K562 (cell line): ENCODE measurements around the gene COPS9. TPM values are rescaled to one million over a fixed set of nuclear protein-coding genes. Genes with fewer than 3 reads are reported as not detected.

Experiments
- ATAC-seq: fragments of 200-7000 bp; cut with Tn5 transposase; 3 replicates; pipeline ENCODE4 v1.9.1; 2020; ENCODE audit warnings: moderate library complexity
- BruUV-seq: library from RNA; stranded (reverse); fragments of 400-500 nt; replicated peaks from 2 replicates; lab custom pipeline; 2021; lab: Mats Ljungman, UMichigan
- CTCF ChIA-PET: fragments of 300-600 bp; formaldehyde crosslinking; extraction: SDS; loops from one replicate; lab custom pipeline; 2021; ENCODE audit warnings: low intra/inter-chr PET ratio; lab: Yijun Ruan, JAX
- POLR2A ChIA-PET: fragments of 300-600, 350-650 bp; sonication (Branson Sonifier 250); formaldehyde crosslinking; extraction: SDS; loops from one replicate; lab custom pipeline; 2021; ENCODE audit warnings: antibody characterized with exemption, inconsistent platforms; lab: Yijun Ruan, JAX
- DNase-seq, 4 experiments: peaks; one replicate each; pipeline versions ENCODE4 v3.0.0 to v3.0.0-alpha.2; 2011 to 2018; ENCODE audit warnings: low spot score in 3 of 4, mixed read lengths in 3 of 4; ENCODE audit errors: extremely low read depth in 1 of 4
- FAIRE-seq: peaks from 2 replicates; lab custom pipeline; 2011; peaks lifted over from hg19 to GRCh38; lab: Jason Lieb, UNC
- H2AFZ ChIP-seq: 2 replicates; pipeline ENCODE4 v1.6.0; 2011; ENCODE audit warnings: low read depth, low read length, control low read depth, inconsistent platforms
- H3K27ac ChIP-seq: fragments of 200-600 bp; 3 replicates; pipeline ENCODE4 v1.8.0; 2011; ENCODE audit warnings: low read depth, mild to moderate bottlenecking, control low read depth, inconsistent platforms, low read length, moderate library complexity, mixed read lengths; ENCODE audit errors: extremely low read depth
- H3K27me3 ChIP-seq, 2 experiments: fragments of 300-600 bp in 1 of 2; 2 replicates in 1 of 2; 3 replicates in 1 of 2; pipeline versions ENCODE4 v1.6.0 to v1.8.0; 2011; ENCODE audit warnings: inconsistent platforms in 2 of 2, low read length in 2 of 2, mild to moderate bottlenecking in 1 of 2, mixed read lengths in 1 of 2, moderate library complexity in 1 of 2; ENCODE audit not compliant: control insufficient read depth in 2 of 2, insufficient read depth in 2 of 2
- H3K36me3 ChIP-seq: fragments of 300-600 bp; 3 replicates; pipeline ENCODE4 v1.8.0; 2011; ENCODE audit warnings: mild to moderate bottlenecking, low read length, inconsistent platforms; ENCODE audit not compliant: control insufficient read depth, insufficient read depth
- H3K4me1 ChIP-seq, 2 experiments: fragments of 200-600 bp in 1 of 2; replicated peaks in 1 of 2; 2 replicates in 1 of 2; 3 replicates in 1 of 2; pipeline versions ENCODE4 v1.5.1 to v1.8.0; 2011; ENCODE audit warnings: inconsistent platforms in 2 of 2, low read length in 2 of 2, mild to moderate bottlenecking in 1 of 2, mixed read lengths in 1 of 2, moderate library complexity in 1 of 2; ENCODE audit not compliant: control insufficient read depth in 2 of 2, insufficient read depth in 2 of 2
- H3K4me2 ChIP-seq: 2 replicates; pipeline ENCODE4 v1.6.1; 2011; ENCODE audit warnings: low read length, control low read depth, inconsistent platforms, mixed read lengths; ENCODE audit not compliant: insufficient read depth
- H3K4me3 ChIP-seq: fragments of 200-600 bp; sonication (generic), shearing (Covaris generic); 2 replicates; pipeline ENCODE4 v1.5.1; 2016; ENCODE audit warnings: control low read depth, inconsistent platforms
- H3K79me2 ChIP-seq: fragments of 200-600 bp; 3 replicates; pipeline ENCODE4 v1.8.0; 2011; ENCODE audit warnings: low read length, inconsistent platforms; ENCODE audit not compliant: control insufficient read depth, insufficient read depth
- H3K9ac ChIP-seq, 2 experiments: 2 replicates each; pipeline versions ENCODE4 v1.6.0 to v1.6.1; 2011; ENCODE audit warnings: low read depth in 2 of 2, low read length in 2 of 2, control low read depth in 1 of 2, inconsistent platforms in 1 of 2, mild to moderate bottlenecking in 1 of 2, mixed read lengths in 1 of 2; ENCODE audit not compliant: insufficient read depth in 1 of 2
- H3K9me1 ChIP-seq: one replicate; pipeline ENCODE4 v1.6.0; 2011; ENCODE audit warnings: inconsistent platforms, mild to moderate bottlenecking, low read length, moderate library complexity; ENCODE audit not compliant: control insufficient read depth, insufficient read depth
- H3K9me3 ChIP-seq: replicated peaks from 2 replicates; pipeline ENCODE4 v1.5.1; 2011; ENCODE audit warnings: low read depth, low read length, inconsistent platforms; ENCODE audit not compliant: control insufficient read depth, insufficient read depth
- H4K20me1 ChIP-seq: replicated peaks from 2 replicates; pipeline ENCODE4 v1.6.1; 2011; ENCODE audit warnings: low read length, inconsistent platforms, mixed read lengths; ENCODE audit not compliant: control insufficient read depth, insufficient read depth
- ATF3 ChIP-seq, 2 experiments: fragments of 450-650 bp in 1 of 2; sonication (generic) in 1 of 2; formaldehyde crosslinking in 1 of 2; IDR thresholded peaks in 1 of 2; conservative IDR thresholded peaks in 1 of 2; 2 replicates each; pipeline versions ENCODE4 v1.6.1 to v1.8.1; 2016 to 2023; ENCODE audit warnings: mild to moderate bottlenecking in 2 of 2, moderate library complexity in 2 of 2, inconsistent platforms in 1 of 2, missing genetic modification reagents in 1 of 2
- CBX2 ChIP-seq: fragments of 200-600 bp; sonication (generic); IDR thresholded peaks from one replicate; pipeline ENCODE4 v1.6.1; 2012; ENCODE audit warnings: mild to moderate bottlenecking, low read length, inconsistent platforms; ENCODE audit not compliant: insufficient read depth, poor library complexity, severe bottlenecking
- ERF ChIP-seq: fragments of 450-650 bp; formaldehyde crosslinking; IDR thresholded peaks from 2 replicates; pipeline ENCODE4 v1.4.0; 2020; ENCODE audit warnings: mild to moderate bottlenecking, mixed read lengths
- POU5F1 ChIP-seq: fragments of 150-350 bp; IDR thresholded peaks from 2 replicates; pipeline ENCODE4 v1.6.1; 2014; ENCODE audit warnings: borderline replicate concordance, low read length, low read depth, mild to moderate bottlenecking; ENCODE audit not compliant: partially characterized antibody
- ZBTB40 ChIP-seq, 2 experiments: fragments of 450-650 bp in 1 of 2; sonication (generic) in 1 of 2; formaldehyde crosslinking in 1 of 2; IDR thresholded peaks; 2 replicates each; pipeline versions ENCODE4 v1.7.1 to v1.9.0; 2016 to 2022; ENCODE audit warnings: inconsistent platforms in 1 of 2, mild to moderate bottlenecking in 1 of 2, missing genetic modification reagents in 1 of 2
- ZNF12 ChIP-seq: sonication (generic); formaldehyde crosslinking; IDR thresholded peaks from 2 replicates; pipeline ENCODE4 v1.4.0; 2020; ENCODE audit warnings: mild to moderate bottlenecking, missing genetic modification reagents
- WGBS: fragments of 100-300 bp; shearing (Covaris generic); methylation state at CpG from one replicate; pipeline ENCODE4 v1.1.6; 2016; ENCODE audit warnings: low coverage, mixed read lengths; ENCODE audit not compliant: insufficient coverage; ENCODE audit errors: missing lambda C conversion rate; 5-methylcytosine and 5-hydroxymethylcytosine counted together
- in situ Hi-C: fragments of 300-500 bp; cut with MboI; formaldehyde crosslinking; loops from 4 replicates; pipeline ENCODE4 v1.15.0; 2018; ENCODE audit warnings: inconsistent platforms, mixed read lengths
- intact Hi-C: fragments of 100-400 bp; cut with micrococcal nuclease; formaldehyde crosslinking; loops from 2 replicates; pipeline ENCODE4 v1.14.2; 2022
- polyA plus RNA-seq, 8 experiments: library from polyadenylated mRNA; depleted of rRNA in 4 of 8; stranded (reverse) in 5 of 8; unstranded in 3 of 8; fragments of >200 nt; fragmentation: Nextera tagmentation in 2 of 8; fragmentation: Illumina TruSeq in 1 of 8; extraction: Ambion mirVana in 2 of 8; extraction: Trizol in 1 of 8; gene quantifications; 2 replicates each; pipeline versions ENCODE4 v1.2.1 to v1.2.3, GENCODE V29; 2011 to 2014; ENCODE audit warnings: inconsistent platforms in 1 of 8, missing spikeins in 1 of 8
- total RNA-seq, 7 experiments: library from RNA; depleted of rRNA in 6 of 7; stranded (reverse); fragments of >200 nt in 6 of 7; fragmentation: Illumina TruSeq in 2 of 7; extraction: Trizol in 2 of 7; gene quantifications; 2 replicates each; pipeline versions ENCODE4 v1.2.1 to v1.2.3, GENCODE V29; 2011 to 2021; ENCODE audit warnings: low replicate concordance in 1 of 7

COPS9 gene
- total and polyA plus RNA-seq, 9 of the 15 experiments (the other 6 are each of a cell fraction or from before 2014, with no cell fraction given), result 55.0 to 281 (median 99.9) TPM

- ChIA-PET CTCF (no interaction called here), POLR2A (interaction anchor here (1.2 kb wide), 1 partner anchor 11 kb away, joined by 4 read pairs; no protein-coding TSS in a partner anchor)
- Histone ChIP-seq H3K4me2 (no peak overlapping the region), H3K27ac (no peak overlapping the region), H3K9ac (no peak overlapping the region), H3K79me2 (no peaks in the 10 kb centered on the region), H3K36me3 (no peaks in the 10 kb centered on the region), H3K4me3 (no peak overlapping the region), H3K4me1 (no peaks in the 10 kb centered on the region), H3K9me3 (no peaks in the 10 kb centered on the region), H3K9me1 (no peaks in the 10 kb centered on the region), H4K20me1 (no peaks in the 10 kb centered on the region), H3K27me3 (peaks cover 0 to 60% of the 10 kb centered on the region in 2 experiments; a peak in 3 of 5 replicates), H2AFZ (no peak overlapping the region)
- BruUV-seq, result no TSS peak
- no peak for TF ChIP-seq ZBTB40 (IDR thresholded peaks at IDR 0.05)
- TF ChIP-seq ZBTB40 (CRISPR knock-in tag; IDR thresholded peaks at IDR 0.05), result no peak
- no peak for TF ChIP-seq ERF (CRISPR knock-in tag)
- no peak for TF ChIP-seq ATF3 (IDR thresholded peaks at IDR 0.05)
- TF ChIP-seq ATF3 (CRISPR knock-in tag; conservative IDR thresholded peaks at IDR 0.05), result no peak
- TF ChIP-seq CBX2, result no peak
- no peak for TF ChIP-seq ZNF12 (CRISPR knock-in tag)
- TF ChIP-seq POU5F1, result no peak
- DNase-seq, result no peak
- no peak for FAIRE-seq
- no peak for ATAC-seq
- 6% methylated on average over 3 of the region's 3 CpGs for WGBS
- in situ Hi-C loops, result no loop called here
- intact Hi-C loops, result no loop called here
These were observed 34.8 kb upstream of the COPS9 start for GRCh38 chr2:240170883-240171282.
